H54 (cell line): ENCODE data around the gene CDH26.
A peak's percentile ranks its signal among the peaks of the same experiment; 100 is the strongest.

ENCODE experiments used
- DNase-seq: peaks from one replicate; pipeline ENCODE4 v3.0.0; 2011; ENCODE audit warnings: low spot score, mixed read lengths; ENCODE audit not compliant: insufficient read length
- FAIRE-seq: peaks from 3 replicates; lab custom pipeline; 2011; peaks lifted over from hg19 to GRCh38; lab: Jason Lieb, UNC
- POLR2A ChIP-seq: IDR thresholded peaks from 2 replicates; pipeline ENCODE4 v1.6.1; 2011; ENCODE audit warnings: low read depth, mild to moderate bottlenecking, low read length

Gene CDH26

GRCh38 chr20:60057123-60057865 is 99.1 kb downstream of the CDH26 start:
- no peak for TF ChIP-seq POLR2A
- FAIRE-seq (no peak), DNase-seq (peak; percentile 62)

- DNase-seq (no peak), FAIRE-seq (no peak)
- no peak for TF ChIP-seq POLR2A
Observed at GRCh38 chr20:60057866-60058807, 99.9 kb downstream of the CDH26 start.

GRCh38 chr20:60058879-60059278 is 100.7 kb downstream of the CDH26 start:
- no peak for TF ChIP-seq POLR2A
- FAIRE-seq (no peak), DNase-seq (no peak)

GRCh38 chr20:60060006-60060557 is 101.9 kb downstream of the CDH26 start:
- FAIRE-seq (no peak), DNase-seq (no peak)
- TF ChIP-seq POLR2A: no peak

GRCh38 chr20:60060593-60060992 is 102.4 kb downstream of the CDH26 start:
- no peak for TF ChIP-seq POLR2A
- DNase-seq (no peak), FAIRE-seq (no peak)

- TF ChIP-seq POLR2A: no peak
- FAIRE-seq (no peak), DNase-seq (no peak)
Observed at GRCh38 chr20:60062431-60063047, 104.3 kb downstream of the CDH26 start.

GRCh38 chr20:60063048-60063451 is 104.8 kb downstream of the CDH26 start:
- TF ChIP-seq POLR2A: no peak
- DNase-seq (no peak), FAIRE-seq (no peak)

GRCh38 chr20:60063739-60064380 is 105.6 kb downstream of the CDH26 start:
- no peak for TF ChIP-seq POLR2A
- no peak for DNase-seq
- no peak for FAIRE-seq
